NCI-H1436 (cell line): ENCODE data around the gene OR10G7.

Source experiments
- DNase-seq: peaks from one replicate; lab custom pipeline; 2025; lab: John Stamatoyannopoulos, UW

The OR10G7 gene

DNA sequence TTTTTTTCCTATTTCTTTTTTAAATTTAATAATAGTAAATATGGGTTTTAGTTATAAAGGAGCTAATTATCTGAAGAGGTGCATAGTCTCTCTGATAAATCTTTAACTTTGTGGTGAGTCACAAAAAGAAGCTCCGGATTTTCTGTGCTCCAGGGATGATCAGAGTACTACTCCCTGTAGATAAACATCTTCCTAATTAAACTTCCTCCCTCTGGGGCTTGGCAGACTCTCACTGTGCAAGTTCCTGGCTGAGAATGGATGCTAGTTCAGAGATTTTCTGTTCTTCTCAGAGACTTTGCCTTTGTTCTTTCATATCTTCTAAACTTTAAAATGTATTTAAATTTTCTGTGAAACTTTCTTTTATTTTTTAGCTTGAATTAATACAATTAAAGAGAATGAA lies at the start of gene OR10G7:
TSS of gene OR10G7 (minus strand) at position 72 of the 400 bp plus-strand sequence. CDS start 2,324 bp downstream, outside the sequence.
- DNase-seq, result no peak

- DNase-seq, result no peak
Observed at GRCh38 chr11:124085997-124086846, 45.1 kb upstream of the OR10G7 start.

DNA sequence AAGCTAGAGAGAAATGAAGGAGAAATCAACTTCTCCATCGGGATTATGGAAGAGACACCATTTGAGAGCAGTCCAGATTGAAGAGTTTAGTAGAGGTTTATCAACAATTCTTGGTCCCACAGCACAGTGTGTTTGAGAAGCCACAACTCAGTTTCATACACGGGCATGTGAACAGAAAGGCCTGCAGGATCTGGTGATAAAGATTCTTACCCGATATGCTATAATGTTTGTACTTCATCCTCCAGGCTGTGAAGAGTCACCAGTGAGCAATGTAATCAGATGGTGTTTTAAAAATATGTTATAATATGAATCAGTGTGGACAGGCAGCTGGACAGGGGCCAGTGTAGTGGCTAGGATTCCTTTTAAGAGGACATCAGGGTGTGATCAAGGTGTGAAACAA lies 44.5 kb upstream of the OR10G7 start:
- DNase-seq, result no peak

GRCh38 chr11:124082371-124082770 lies 41.2 kb upstream of the OR10G7 start:
- DNase-seq, result no peak

- DNase-seq, result no peak
Observed at GRCh38 chr11:124081483-124081882, 40.4 kb upstream of the OR10G7 start.

DNA sequence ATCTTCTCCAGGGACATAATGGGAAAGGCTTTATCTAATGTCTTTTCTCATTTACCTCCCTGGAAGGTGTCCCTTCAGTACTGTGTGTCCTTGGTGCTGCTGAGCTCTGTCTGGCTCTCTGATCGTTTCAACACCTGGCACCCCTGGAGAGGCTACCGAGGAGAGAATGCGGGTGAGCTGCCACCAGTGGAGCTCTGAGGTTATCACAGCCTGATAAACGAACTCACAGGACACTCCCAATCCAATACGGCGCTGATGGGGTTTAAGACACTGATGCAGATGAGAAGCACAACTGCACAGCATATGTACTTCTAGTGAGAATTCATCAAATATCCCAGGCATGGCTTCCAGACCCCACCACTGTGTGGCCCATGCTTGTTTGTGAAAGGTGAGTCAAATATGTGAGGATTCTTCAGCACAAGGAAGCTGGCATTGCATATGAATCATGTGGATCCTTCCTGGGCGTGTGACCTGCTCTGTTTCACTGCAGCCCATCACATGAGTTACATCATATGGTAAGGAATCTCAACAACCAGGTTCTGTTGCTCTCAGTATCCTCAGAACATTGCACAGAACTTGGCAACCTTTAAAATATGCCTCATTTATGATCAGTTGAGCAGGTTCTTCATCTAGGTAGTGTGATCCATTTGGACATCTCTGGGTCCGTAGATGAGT lies 39.3 kb upstream of the OR10G7 start:
- no peak for DNase-seq

DNA sequence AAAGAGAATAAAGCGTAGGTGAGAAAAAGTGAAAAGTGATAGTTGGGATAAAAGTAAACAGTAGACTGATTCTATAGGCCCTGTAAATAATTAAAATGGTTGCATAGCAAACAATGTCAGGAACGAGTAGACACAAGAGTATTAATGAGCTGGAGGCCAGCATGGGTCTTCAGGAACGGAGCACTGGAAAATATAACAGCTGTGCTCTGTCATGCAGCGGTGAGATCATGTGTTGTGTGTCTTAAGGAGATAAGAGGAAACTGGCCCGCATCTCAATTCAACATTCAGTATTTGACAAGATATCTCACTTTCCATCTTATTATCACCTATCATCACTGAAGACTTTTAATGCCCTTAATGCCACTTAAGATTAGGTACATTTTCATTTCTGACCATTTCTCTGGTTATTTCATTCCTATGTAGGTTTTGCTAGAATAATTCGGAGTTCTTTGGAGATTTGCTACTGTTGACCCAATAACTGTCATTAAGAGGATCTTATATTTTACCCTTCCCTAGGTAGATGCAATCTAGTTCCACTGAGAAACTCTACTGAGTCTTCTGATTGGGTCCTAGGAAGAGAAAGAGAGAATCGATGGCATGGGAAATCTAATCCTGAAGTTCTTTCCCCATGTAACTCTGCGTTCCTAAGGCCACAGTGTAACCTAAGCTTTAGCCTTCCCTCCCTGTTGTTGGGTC lies 38.7 kb upstream of the OR10G7 start:
- no peak for DNase-seq

DNA sequence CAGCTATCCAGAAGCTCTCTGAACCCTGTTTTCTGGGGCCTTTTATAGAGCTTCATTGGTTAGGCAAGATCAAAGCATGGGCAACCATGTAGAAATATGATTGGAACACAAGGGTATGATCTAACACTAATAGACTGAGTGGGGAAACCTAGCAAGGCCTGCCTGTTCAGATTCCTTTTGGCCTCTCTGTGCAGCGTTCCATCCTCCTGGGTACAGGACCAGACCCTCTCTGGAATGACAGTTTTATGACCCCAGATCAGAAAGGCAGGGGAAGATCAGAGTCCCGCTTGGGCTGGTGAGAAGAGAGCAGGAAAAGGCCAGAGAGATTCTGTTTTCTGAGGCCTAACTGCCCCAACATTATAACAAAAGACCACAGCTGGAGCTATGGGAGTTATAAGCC lies 37.5 kb upstream of the OR10G7 start:
- no peak for DNase-seq

DNA sequence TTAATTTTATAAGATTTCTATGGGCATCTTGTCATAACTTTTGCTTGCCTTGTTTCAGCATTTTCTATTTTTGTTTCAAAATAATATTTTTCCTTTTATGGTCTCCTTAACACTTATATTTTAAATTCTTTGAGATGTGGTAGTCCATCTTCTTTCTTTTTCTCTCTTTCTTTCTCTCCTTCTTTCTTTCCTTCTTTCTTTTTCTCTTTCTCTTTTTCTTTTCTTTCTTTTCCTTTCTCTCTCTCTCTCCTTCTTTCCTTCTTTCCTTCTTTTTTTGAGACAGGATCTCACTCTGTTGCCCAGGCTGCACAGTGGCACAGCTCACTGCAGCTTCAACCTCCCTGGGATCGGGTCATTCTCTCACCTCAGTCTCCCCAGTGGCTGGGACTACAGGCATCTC lies 36.1 kb upstream of the OR10G7 start:
- DNase-seq, result no peak

DNA sequence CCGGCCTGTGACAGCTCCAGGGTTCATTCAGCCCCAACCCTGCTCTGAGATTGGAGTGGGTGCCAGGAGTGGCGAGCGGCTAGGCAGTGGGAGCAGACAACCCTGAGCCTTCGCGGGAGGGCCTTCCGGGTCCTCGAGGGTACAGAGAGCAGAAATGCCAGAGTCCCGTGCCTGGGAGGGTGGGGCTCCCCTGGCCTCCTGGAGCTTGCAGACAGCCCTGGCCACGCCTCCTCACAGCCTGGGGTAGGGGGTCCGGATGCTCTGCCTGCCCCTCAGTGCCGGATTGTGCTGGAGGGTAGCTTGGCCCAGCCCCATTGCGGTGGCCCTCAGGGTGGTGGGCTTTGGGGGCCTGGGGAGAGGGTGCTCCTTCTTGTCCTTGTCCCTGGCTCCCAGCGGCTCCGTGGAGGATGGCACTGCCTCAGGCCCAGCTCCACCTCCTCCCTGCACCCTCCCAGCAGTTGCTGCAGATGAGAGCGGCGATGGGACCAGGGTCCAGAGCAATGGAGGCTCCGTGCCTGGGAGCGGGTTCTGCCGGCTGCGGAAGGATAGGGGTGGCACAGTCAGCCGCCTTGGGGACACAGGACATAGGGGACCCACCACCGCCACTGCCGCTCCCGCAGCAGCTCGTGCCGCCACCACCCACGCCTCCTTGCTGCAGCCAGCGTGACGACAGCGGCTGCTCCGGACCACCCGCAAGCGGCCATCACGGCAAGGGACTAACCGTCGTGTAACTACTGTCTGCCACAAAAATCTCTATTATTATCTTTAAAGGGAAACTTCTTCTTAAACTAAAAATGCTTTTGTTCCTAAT lies 34.9 kb upstream of the OR10G7 start:
- no peak for DNase-seq

DNA sequence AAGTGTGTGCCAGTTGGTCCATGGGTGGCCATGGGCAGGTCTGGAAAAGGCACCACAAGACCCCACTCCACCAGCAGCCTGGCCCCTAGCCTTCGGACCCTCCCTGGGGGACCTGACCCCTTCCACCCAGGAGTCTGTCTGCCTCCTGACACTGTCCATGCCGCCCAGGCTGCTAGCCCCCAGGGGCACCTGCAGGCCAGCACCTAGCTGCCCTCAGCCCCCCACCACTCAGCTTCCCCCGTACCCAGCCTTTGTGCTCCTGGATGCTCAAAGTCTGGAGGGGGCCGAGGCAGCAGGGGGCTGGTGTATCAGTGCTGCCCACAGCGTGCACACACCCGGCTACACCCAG lies 34.3 kb upstream of the OR10G7 start:
- no peak for DNase-seq

DNA sequence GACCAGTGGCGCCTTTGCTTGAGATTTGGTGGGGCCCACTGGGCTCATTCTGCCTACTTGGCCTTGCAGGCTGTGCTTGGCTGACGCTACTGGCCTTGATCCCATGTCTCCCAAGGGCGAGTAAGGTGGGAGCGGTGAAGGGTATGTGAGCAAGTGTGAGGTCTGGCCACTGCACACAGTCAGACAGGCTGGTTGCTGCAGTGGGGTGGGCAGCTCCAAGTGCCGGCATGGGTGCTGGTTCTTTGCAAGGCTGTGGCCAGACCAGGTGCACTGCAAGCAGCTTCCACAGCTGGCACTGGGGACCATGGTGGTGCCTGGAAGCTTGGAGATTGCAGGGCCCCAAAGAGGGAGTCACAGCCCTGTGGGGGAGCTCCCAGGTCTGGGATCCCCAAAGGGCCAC lies 33.4 kb upstream of the OR10G7 start:
- DNase-seq, result no peak

- DNase-seq, result no peak
Observed at GRCh38 chr11:124072147-124072546, 31.0 kb upstream of the OR10G7 start.

DNA sequence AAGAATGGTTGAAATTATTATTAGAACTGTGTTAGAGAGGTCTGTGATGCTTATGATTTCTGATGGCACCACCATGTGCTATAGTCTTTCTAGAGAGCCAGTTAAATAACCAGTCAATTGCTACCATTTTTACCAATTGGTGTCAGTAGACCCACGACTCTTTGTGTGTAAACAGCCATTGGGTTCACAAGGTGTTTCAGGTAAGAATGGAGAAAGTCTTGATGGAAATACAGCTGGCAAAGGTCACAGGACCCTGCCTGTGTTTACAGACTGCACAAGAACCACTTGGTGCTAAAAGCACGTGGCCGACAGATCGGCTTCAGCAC lies 30.5 kb upstream of the OR10G7 start:
- no peak for DNase-seq

- DNase-seq, result peak; percentile 33
Observed at GRCh38 chr11:124070915-124071622, 29.9 kb upstream of the OR10G7 start.

- no peak for DNase-seq
Observed at GRCh38 chr11:124069429-124070401, 28.6 kb upstream of the OR10G7 start.

DNA sequence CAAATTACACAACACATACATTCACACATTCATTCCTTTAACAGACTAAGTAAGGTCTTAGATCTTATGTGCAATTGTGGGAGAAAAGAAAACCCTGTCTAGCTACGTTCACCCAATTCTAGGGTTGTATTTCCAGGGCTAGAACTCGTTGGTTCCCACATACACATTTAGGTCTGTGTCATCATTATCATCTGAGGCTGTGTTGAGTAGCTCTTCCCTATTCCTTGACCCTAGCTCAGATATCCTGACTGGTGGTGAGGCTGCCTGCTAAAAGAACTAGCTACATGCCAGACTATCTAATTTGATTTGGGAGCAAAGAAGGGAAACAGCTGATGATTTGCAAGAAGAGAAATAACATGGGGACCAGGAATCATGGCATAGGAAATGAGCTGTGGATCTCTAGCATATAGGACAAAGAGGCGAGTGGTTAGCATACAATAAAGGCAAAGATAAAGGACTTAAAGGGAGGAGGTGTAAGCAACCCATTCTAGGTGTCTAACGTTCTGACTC lies 27.5 kb upstream of the OR10G7 start:
- no peak for DNase-seq

DNA sequence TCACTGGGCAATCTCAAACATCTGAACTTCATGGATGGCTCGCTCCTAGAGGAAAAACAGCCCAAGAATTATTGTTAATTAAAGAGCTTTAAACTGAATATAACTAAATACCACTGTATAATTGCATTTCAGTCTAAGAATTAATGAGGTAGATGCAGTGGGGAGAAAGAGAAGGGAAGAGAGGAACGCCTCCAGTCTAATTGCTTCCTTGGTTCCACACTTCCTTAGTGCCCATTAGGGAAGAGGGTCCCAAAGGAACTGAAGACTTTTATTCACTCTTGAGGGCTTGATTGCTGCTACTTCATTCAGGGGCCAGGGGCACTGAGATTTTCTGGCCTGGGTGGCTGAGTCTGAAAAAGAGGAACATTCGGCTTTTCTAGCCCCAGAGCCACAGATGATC lies 11.8 kb upstream of the OR10G7 start:
- no peak for DNase-seq

DNA sequence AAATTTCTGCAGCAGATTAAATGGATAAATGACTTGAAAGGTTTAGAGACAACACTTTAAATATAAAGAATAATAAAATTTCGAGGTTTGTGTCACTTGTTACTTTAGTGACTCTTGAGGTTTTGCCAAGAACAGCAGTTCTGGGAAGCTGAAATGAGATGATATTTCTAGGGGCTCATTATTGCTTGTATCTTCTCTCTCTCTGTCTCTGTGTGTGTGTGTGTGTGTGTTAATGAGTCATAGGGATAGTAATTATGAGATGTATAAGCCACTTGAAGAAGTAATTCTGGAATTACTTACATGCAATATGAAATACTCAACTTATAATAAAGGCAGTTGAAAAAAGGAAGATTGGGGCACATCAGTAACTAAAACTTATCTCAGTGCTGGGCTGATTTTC lies 9.6 kb upstream of the OR10G7 start:
- DNase-seq, result no peak

- no peak for DNase-seq
Observed at GRCh38 chr11:124043420-124043819, 2.3 kb upstream of the OR10G7 start.
